Measurements from ENCODE around the gene BCAM. TPM values are rescaled to one million over a fixed set of nuclear protein-coding genes. Genes with fewer than 3 reads are reported as not detected.
"Not testable (repeated sequence)": the region's sequence is repeated elsewhere in the genome, so short reads cannot be mapped to it uniquely, and the experiment has no call there.

BCAM gene
- total and polyA plus RNA-seq, 4 donors, result 43.1 to 161 (median 127) TPM

DNA sequence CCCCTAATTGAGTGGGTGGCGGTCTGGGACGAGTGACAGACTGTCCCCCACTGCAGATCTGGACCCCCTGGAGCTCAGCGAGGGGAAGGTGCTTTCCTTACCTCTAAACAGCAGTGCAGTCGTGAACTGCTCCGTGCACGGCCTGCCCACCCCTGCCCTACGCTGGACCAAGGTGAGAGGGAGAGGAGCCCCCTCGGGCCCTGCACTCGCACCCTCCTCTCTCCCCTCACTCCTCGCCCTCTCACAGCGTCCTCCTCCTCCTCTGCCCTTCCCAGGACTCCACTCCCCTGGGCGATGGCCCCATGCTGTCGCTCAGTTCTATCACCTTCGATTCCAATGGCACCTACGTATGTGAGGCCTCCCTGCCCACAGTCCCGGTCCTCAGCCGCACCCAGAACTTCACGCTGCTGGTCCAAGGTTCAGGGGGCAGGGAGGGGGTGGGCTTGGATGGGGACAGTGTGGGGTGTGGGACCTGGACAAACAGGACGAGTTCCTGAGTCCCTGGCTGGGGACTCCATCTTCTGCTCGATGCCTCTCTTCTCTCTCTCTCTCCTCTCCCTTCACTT lies 9.6 kb downstream of the BCAM start:
- Histone ChIP-seq H3K36me3 (ENCODE audit: control insufficient read depth in 1 of 2, insufficient read depth in 2 of 2, low read length in 1 of 2) (no peaks in the 10 kb centered on the region), H3K27me3 (ENCODE audit: control insufficient read depth in 1 of 2, insufficient read depth in 2 of 2, low read length in 1 of 2) (no peaks in the 10 kb centered on the region), H3K27ac (ENCODE audit: low read depth in 1 of 2, low read length in 2 of 2) (no peak overlapping the region), H3K4me3 (ENCODE audit: low read length in 2 of 2) (no peak overlapping the region), H3K4me1 (ENCODE audit: control insufficient read depth in 1 of 2, insufficient read depth in 2 of 2, low read length in 2 of 2) (no peaks in the 10 kb centered on the region), H3K9me3 (ENCODE audit: control insufficient read depth, low read length) (no peaks in the 10 kb centered on the region)
- WGBS, 2 donors, result 85 to 87% methylated on average over 18 to 20 of the region's 20 CpGs
- ATAC-seq (ENCODE audit: low FRiP score), result no peak
- intact Hi-C loops (cut with DNase I), result no loop called here
- no peak for DNase-seq

DNA sequence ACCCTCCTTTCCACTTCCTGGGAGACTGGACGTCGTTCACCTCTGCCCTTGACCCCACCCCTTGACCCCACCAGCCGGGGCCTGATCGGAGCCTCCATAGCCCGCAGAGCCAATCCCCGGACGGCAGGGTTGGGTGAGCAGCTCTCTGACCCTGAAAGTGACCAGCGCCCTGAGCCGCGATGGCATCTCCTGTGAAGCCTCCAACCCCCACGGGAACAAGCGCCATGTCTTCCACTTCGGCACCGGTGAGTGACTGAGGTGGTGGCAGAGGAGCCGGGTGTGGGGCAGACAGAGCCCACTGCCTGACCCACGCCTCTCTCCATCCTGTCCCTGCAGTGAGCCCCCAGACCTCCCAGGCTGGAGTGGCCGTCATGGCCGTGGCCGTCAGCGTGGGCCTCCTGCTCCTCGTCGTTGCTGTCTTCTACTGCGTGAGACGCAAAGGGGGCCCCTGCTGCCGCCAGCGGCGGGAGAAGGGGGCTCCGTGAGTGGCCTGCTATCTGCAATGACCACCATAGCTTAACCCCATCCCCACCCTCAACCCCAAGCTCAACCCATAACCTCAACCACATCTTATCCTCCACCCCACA lies 10.4 kb downstream of the BCAM start:
- Histone ChIP-seq H3K4me1 (ENCODE audit: control insufficient read depth in 1 of 2, insufficient read depth in 2 of 2, low read length in 2 of 2) (no peaks in the 10 kb centered on the region), H3K27me3 (ENCODE audit: control insufficient read depth in 1 of 2, insufficient read depth in 2 of 2, low read length in 1 of 2) (no peaks in the 10 kb centered on the region), H3K27ac (ENCODE audit: low read depth in 1 of 2, low read length in 2 of 2) (no peak overlapping the region), H3K36me3 (ENCODE audit: control insufficient read depth in 1 of 2, insufficient read depth in 2 of 2, low read length in 1 of 2) (no peaks in the 10 kb centered on the region), H3K9me3 (ENCODE audit: control insufficient read depth, low read length) (no peaks in the 10 kb centered on the region), H3K4me3 (ENCODE audit: low read length in 2 of 2) (no peak overlapping the region)
- 92% methylated on average over 28 of the region's 28 CpGs for WGBS, 2 donors
- no peak for DNase-seq
- ATAC-seq (ENCODE audit: low FRiP score), result no peak
- intact Hi-C loops (cut with DNase I), result no loop called here

DNA sequence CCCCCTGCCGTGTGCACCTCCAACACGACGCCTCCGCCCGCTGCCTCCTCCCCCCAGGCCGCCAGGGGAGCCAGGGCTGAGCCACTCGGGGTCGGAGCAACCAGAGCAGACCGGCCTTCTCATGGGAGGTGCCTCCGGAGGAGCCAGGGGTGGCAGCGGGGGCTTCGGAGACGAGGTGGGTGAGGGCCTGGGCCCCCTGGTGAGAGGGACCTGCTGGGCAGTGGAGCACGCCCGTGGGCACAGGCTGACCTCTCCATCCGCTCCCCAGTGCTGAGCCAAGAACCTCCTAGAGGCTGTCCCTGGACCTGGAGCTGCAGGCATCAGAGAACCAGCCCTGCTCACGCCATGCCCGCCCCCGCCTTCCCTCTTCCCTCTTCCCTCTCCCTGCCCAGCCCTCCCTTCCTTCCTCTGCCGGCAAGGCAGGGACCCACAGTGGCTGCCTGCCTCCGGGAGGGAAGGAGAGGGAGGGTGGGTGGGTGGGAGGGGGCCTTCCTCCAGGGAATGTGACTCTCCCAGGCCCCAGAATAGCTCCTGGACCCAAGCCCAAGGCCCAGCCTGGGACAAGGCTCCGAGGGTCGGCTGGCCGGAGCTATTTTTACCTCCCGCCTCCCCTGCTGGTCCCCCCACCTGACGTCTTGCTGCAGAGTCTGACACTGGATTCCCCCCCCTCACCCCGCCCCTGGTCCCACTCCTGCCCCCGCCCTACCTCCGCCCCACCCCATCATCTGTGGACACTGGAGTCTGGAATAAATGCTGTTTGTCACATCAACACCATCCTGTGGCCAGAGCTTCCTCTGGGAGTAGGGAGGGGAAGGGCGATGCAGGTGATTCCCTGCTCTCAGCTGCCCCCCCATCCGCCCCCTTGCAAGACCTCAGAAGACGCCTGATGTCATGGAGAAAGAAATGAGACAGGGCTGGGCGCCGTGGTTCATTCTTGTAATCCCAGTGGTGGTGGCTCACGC lies 12.0 kb downstream of the BCAM start:
- DNase-seq (peak; percentile 85 to 91), ATAC-seq (ENCODE audit: low FRiP score) (peak; percentile 86)
- H3K4me3 ChIP-seq (ENCODE audit: low read length in 2 of 2), result no peak overlapping the region
- no peaks in the 10 kb centered on the region for H3K36me3 ChIP-seq (ENCODE audit: control insufficient read depth in 1 of 2, insufficient read depth in 2 of 2, low read length in 1 of 2)
- no peaks in the 10 kb centered on the region for H3K9me3 ChIP-seq (ENCODE audit: control insufficient read depth, low read length)
- H3K27ac ChIP-seq (ENCODE audit: low read depth in 1 of 2, low read length in 2 of 2), result peak overlapping the region; percentile 6 to 85
- WGBS, 2 donors, result 4 to 7% methylated on average over 33 to 35 of the region's 35 CpGs
- H3K4me1 ChIP-seq (ENCODE audit: control insufficient read depth in 1 of 2, insufficient read depth in 2 of 2, low read length in 2 of 2), result no peaks in the 10 kb centered on the region
- no peaks in the 10 kb centered on the region for H3K27me3 ChIP-seq (ENCODE audit: control insufficient read depth in 1 of 2, insufficient read depth in 2 of 2, low read length in 1 of 2)
- intact Hi-C loops (cut with DNase I), result no loop called here

DNA sequence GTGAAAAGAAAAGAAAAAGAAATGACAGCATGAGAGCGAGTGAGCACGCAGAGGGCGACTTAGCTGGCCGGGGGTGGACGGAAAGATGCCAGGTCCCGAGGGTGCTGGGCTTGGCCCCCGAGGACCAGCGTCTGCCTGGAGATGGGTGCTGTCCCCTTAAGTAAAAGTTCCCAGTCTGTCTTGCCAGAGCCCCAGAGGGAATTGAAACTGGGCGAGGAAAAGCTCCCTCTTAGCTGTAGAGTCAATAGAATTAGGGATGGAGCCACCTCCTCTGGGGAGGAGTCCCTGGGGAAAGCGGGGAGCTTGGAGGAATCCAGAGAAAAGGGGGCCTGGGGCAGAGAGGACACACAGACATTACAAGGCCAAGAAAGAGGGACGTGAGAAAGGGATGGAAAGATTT lies 13.3 kb downstream of the BCAM start:
- Histone ChIP-seq H3K27ac (ENCODE audit: low read depth in 1 of 2, low read length in 2 of 2) (peak overlapping the region; percentile 44 to 85), H3K4me1 (ENCODE audit: control insufficient read depth in 1 of 2, insufficient read depth in 2 of 2, low read length in 2 of 2) (no peaks in the 10 kb centered on the region), H3K9me3 (ENCODE audit: control insufficient read depth, low read length) (no peaks in the 10 kb centered on the region), H3K36me3 (ENCODE audit: control insufficient read depth in 1 of 2, insufficient read depth in 2 of 2, low read length in 1 of 2) (no peaks in the 10 kb centered on the region), H3K4me3 (ENCODE audit: low read length in 2 of 2) (no peak overlapping the region), H3K27me3 (ENCODE audit: control insufficient read depth in 1 of 2, insufficient read depth in 2 of 2, low read length in 1 of 2) (no peaks in the 10 kb centered on the region)
- DNase-seq (no peak), ATAC-seq (ENCODE audit: low FRiP score) (no peak)
- intact Hi-C loops (cut with DNase I), result no loop called here
- 4 to 8% methylated on average over 11 of the region's 11 CpGs for WGBS, 2 donors

DNA sequence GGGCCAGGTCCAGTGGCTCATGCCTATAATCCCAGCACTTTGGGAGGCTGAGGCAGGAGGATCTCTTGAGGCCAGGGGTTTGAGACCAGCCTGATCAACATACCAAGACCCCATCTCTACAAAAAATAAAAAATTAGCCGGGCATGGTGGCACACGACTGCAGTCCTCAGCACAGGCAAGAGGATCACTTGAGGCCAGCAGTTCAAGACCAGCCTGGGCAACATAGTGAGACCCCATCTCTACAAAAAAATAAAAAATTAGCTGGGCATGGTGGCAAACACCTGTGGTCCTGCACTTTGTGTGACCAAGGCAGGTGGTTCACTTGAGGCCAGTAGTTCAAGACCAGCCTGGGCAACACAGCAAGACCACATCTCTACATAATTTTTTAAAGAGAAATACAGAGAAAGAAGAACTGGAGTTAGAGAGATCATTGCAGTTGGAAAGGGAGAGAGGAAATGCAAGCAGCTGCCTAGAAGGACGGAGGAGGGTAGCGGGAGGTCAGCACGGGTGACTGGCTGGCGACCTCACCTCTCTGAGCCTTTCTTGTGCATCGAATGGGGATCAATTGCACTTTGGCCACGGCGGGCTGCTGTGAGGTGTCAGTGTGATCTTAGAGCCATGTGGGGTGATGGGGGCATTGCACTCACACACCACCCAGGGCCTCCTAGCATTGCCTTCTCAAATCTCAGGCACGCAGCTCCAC lies 13.9 kb downstream of the BCAM start:
- ATAC-seq (ENCODE audit: low FRiP score) (no peak), DNase-seq (no peak)
- H3K27ac ChIP-seq (ENCODE audit: low read depth in 1 of 2, low read length in 2 of 2), result peak overlapping the region; percentile 44 to 85
- no peak overlapping the region for H3K4me3 ChIP-seq (ENCODE audit: low read length in 2 of 2)
- H3K4me1 ChIP-seq (ENCODE audit: control insufficient read depth in 1 of 2, insufficient read depth in 2 of 2, low read length in 2 of 2), result no peaks in the 10 kb centered on the region
- WGBS, 2 donors, result 66 to 78% methylated on average over 10 of the region's 10 CpGs
- intact Hi-C loops (cut with DNase I), result no loop called here
- H3K36me3 ChIP-seq (ENCODE audit: control insufficient read depth in 1 of 2, insufficient read depth in 2 of 2, low read length in 1 of 2), result no peaks in the 10 kb centered on the region
- H3K27me3 ChIP-seq (ENCODE audit: control insufficient read depth in 1 of 2, insufficient read depth in 2 of 2, low read length in 1 of 2), result no peaks in the 10 kb centered on the region
- no peaks in the 10 kb centered on the region for H3K9me3 ChIP-seq (ENCODE audit: control insufficient read depth, low read length)

DNA sequence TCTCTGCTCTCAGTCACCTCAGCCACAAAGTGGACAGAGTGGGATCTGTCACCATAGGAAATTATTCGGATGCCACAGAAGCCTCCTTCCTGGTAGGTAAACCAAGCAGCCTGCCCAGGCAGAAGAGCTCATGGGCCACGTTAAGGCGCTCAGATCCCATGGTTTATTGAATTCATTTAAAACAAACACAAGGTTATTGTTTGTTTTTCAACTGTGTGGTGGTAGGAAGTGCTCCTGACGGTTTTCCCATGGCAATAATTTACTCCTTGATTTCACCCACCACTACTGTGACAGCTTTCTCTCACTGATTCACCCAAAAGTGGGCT lies 14.4 kb downstream of the BCAM start:
- Histone ChIP-seq H3K36me3 (ENCODE audit: control insufficient read depth in 1 of 2, insufficient read depth in 2 of 2, low read length in 1 of 2) (no peaks in the 10 kb centered on the region), H3K27ac (ENCODE audit: low read depth in 1 of 2, low read length in 2 of 2) (no peak overlapping the region), H3K9me3 (ENCODE audit: control insufficient read depth, low read length) (no peaks in the 10 kb centered on the region), H3K4me1 (ENCODE audit: control insufficient read depth in 1 of 2, insufficient read depth in 2 of 2, low read length in 2 of 2) (no peaks in the 10 kb centered on the region), H3K4me3 (ENCODE audit: low read length in 2 of 2) (no peak overlapping the region), H3K27me3 (ENCODE audit: control insufficient read depth in 1 of 2, insufficient read depth in 2 of 2, low read length in 1 of 2) (no peaks in the 10 kb centered on the region)
- intact Hi-C loops (cut with DNase I), result no loop called here
- ATAC-seq (ENCODE audit: low FRiP score) (no peak), DNase-seq (no peak)
- 61% methylated on average over 4 of the region's 4 CpGs for WGBS, 2 donors

DNA sequence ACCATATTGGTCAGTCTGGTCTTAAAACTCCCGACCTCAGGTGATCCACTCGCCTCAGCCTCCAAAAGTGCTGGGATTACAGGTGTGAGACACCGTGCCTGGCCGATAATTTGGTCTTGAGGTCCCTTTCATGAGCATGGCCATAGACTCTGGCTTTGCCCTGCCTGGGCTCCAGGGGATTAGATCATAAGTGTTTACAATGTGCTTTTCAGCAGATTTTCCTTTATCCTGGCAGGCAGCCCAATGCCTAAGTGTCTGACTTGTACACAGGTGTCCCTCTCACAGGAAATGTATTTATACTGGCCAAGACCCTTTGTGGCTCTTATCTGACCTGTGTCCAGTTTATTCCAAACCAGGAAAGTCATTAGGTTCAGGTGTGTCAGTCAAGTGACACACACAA lies 15.9 kb downstream of the BCAM start:
- H3K4me1 ChIP-seq (ENCODE audit: control insufficient read depth in 1 of 2, insufficient read depth in 2 of 2, low read length in 2 of 2), result no peaks in the 10 kb centered on the region
- no peak overlapping the region for H3K27ac ChIP-seq (ENCODE audit: low read depth in 1 of 2, low read length in 2 of 2)
- H3K36me3 ChIP-seq (ENCODE audit: control insufficient read depth in 1 of 2, insufficient read depth in 2 of 2, low read length in 1 of 2), result no peaks in the 10 kb centered on the region
- H3K27me3 ChIP-seq (ENCODE audit: control insufficient read depth in 1 of 2, insufficient read depth in 2 of 2, low read length in 1 of 2), result no peaks in the 10 kb centered on the region
- 69 to 87% methylated on average over 4 of the region's 4 CpGs for WGBS, 2 donors
- no peaks in the 10 kb centered on the region for H3K9me3 ChIP-seq (ENCODE audit: control insufficient read depth, low read length)
- intact Hi-C loops (cut with DNase I), result no loop called here
- DNase-seq (no peak), ATAC-seq (ENCODE audit: low FRiP score) (no peak)
- H3K4me3 ChIP-seq (ENCODE audit: low read length in 2 of 2), result no peak overlapping the region

DNA sequence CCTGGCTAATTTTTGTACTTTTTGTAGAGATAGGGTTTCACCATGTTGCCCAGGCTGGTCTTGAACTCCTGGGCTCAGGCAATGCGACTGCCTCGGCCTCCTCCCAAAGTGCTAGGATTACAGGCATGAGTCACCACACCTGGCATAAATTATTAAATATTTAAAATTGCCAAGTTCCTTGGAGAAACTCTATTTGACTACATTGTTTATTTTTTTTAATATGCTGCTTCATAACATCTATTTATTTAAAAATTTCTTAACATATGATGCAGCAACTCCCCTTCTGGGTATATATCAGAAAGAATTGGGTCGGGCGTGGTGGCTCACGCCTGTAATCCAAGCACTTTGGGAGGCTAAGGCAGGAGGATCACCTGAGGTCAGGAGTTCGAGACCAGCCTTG lies 24.0 kb downstream of the BCAM start:
- H3K27ac ChIP-seq (ENCODE audit: low read depth in 1 of 2, low read length in 2 of 2); ATAC-seq (ENCODE audit: low FRiP score); H3K4me3 ChIP-seq (ENCODE audit: low read length in 2 of 2); DNase-seq; H3K27me3 ChIP-seq (ENCODE audit: control insufficient read depth in 1 of 2, insufficient read depth in 2 of 2, low read length in 1 of 2); intact Hi-C loops (cut with DNase I); H3K36me3 ChIP-seq (ENCODE audit: control insufficient read depth in 1 of 2, insufficient read depth in 2 of 2, low read length in 1 of 2); H3K9me3 ChIP-seq (ENCODE audit: control insufficient read depth, low read length); H3K4me1 ChIP-seq (ENCODE audit: control insufficient read depth in 1 of 2, insufficient read depth in 2 of 2, low read length in 2 of 2): not testable (repeated sequence)
- 50 to 67% methylated on average over 6 of the region's 6 CpGs for WGBS, 2 donors

Data from aorta (tissue), 5 donors.